SKM-1 (cell line): ENCODE measurements around the gene USP11.
"Not testable (repeated sequence)": the region's sequence is repeated elsewhere in the genome, so short reads cannot be mapped to it uniquely, and the experiment has no call there.

Source experiments
- DNase-seq: peaks from one replicate; lab custom pipeline; 2025; ENCODE audit not compliant: unreplicated experiment; lab: John Stamatoyannopoulos, UW

The USP11 gene

GRCh38 chrX:47244676-47245075 lies 11.9 kb downstream of the USP11 start:
- DNase-seq: no peak

GRCh38 chrX:47245156-47245555 lies 12.3 kb downstream of the USP11 start:
- DNase-seq: no peak

- DNase-seq: no peak
These were observed 14.6 kb downstream of the USP11 start for GRCh38 chrX:47247206-47247998.

- no peak for DNase-seq
These were observed 15.2 kb downstream of the USP11 start for GRCh38 chrX:47247999-47248320.

- DNase-seq: no peak
These were observed 15.8 kb downstream of the USP11 start for GRCh38 chrX:47248576-47248975.

- no peak for DNase-seq
These were observed 17.2 kb downstream of the USP11 start for GRCh38 chrX:47250017-47250347.

GRCh38 chrX:47257620-47258019 lies 24.8 kb downstream of the USP11 start:
- DNase-seq: not testable (repeated sequence)

- peak; percentile 3 for DNase-seq
These were observed 31.8 kb downstream of the USP11 start for GRCh38 chrX:47264483-47265173.

- no peak for DNase-seq
These were observed 33.8 kb downstream of the USP11 start for GRCh38 chrX:47266643-47267042.

- no peak for DNase-seq
These were observed 39.2 kb downstream of the USP11 start for GRCh38 chrX:47272013-47272408.

GRCh38 chrX:47273011-47273730 lies 40.4 kb downstream of the USP11 start:
- no peak for DNase-seq

- no peak for DNase-seq
These were observed 45.9 kb downstream of the USP11 start for GRCh38 chrX:47278691-47279090.

GRCh38 chrX:47283015-47283771 lies 50.4 kb downstream of the USP11 start:
- DNase-seq: no peak

GRCh38 chrX:47284616-47285015 lies 51.8 kb downstream of the USP11 start:
- not testable (repeated sequence) for DNase-seq

GRCh38 chrX:47285836-47286320 lies 53.1 kb downstream of the USP11 start:
- DNase-seq: no peak

- no peak for DNase-seq
These were observed 60.3 kb downstream of the USP11 start for GRCh38 chrX:47293106-47293505.

GRCh38 chrX:47296766-47297365 lies 64.1 kb downstream of the USP11 start:
- DNase-seq: no peak

- DNase-seq: no peak
These were observed 65.1 kb downstream of the USP11 start for GRCh38 chrX:47297874-47298273.
